Left colon (tissue), 2 donors: Measurements from ENCODE around the gene SPTA1. TPM values are rescaled to one million over a fixed set of nuclear protein-coding genes. Genes with fewer than 3 reads are reported as not detected.
"Not testable (repeated sequence)": the region's sequence is repeated elsewhere in the genome, so short reads cannot be mapped to it uniquely, and the experiment has no call there.

ENCODE experiments used
- ATAC-seq: fragments of 200-7000 bp; cut with Tn5 transposase; one replicate; pipeline ENCODE4 v1.9.1; 2020; ENCODE audit warnings: mild to moderate bottlenecking, moderate library complexity
- DNase-seq, 2 donors: peaks; one replicate each; pipeline ENCODE4 v3.0.0-alpha.2; 2020
- intact Hi-C, 2 donors: fragments of 100-400 bp; cut with DNase I in 1 of 2; cut with micrococcal nuclease in 1 of 2; formaldehyde crosslinking; loops; one replicate each; pipeline versions ENCODE4 v1.11.2 to v1.14.0; 2022; cut with DNase I, micrococcal nuclease
- long read RNA-seq: library from polyadenylated mRNA; unstranded; transcript quantifications from one replicate; pipeline ENCODE4 v2.0.0, GENCODE V29; 2021
- total RNA-seq, 2 donors: library from RNA; stranded (reverse); fragmentation: NEBNext Ultra II Directional; extraction: Animal tissue kit (Norgen Biotek cat#: 25700); gene quantifications; one replicate each; pipeline ENCODE4 v1.2.1, GENCODE V29; 2021
- donor health status: DM: no; HTN: no; CAD: no.
- donor health status: DM: yes; HTN: yes; CAD: no.

The SPTA1 gene
- not detected for total RNA-seq
- long read RNA-seq: 0 reads

- ATAC-seq: no peak
- DNase-seq: no peak
- intact Hi-C loops: no loop called here
Measured at GRCh38 chr1:158686111-158687009, at the start of gene SPTA1. Gene SPTA1, minus strand, starts transcription at chr1:158686715. Its CDS starts 198 bp downstream, at chr1:158686517.

- DNase-seq (no peak), ATAC-seq (no peak)
- intact Hi-C loops: no loop called here
Measured at GRCh38 chr1:158735848-158736247, 49.3 kb upstream of the SPTA1 start.

- intact Hi-C loops: no loop called here
- no peak for ATAC-seq
Measured at GRCh38 chr1:158732524-158732923, 46.0 kb upstream of the SPTA1 start.

GRCh38 chr1:158731707-158732106 lies 45.2 kb upstream of the SPTA1 start:
- ATAC-seq (no peak), DNase-seq (no peak)
- intact Hi-C loops: no loop called here

More at GRCh38 chr1:158732524-158732923, 46.0 kb upstream of the SPTA1 start:
- DNase-seq: no peak

- DNase-seq (no peak), ATAC-seq (no peak)
- intact Hi-C loops: no loop called here
Measured at GRCh38 chr1:158730453-158730852, 43.9 kb upstream of the SPTA1 start.

- intact Hi-C loops: no loop called here
- no peak for DNase-seq
- no peak for ATAC-seq
Measured at GRCh38 chr1:158728510-158729225, 42.2 kb upstream of the SPTA1 start.

GRCh38 chr1:158724442-158724841 lies 37.9 kb upstream of the SPTA1 start:
- intact Hi-C loops: no loop called here
- DNase-seq (no peak), ATAC-seq (no peak)

GRCh38 chr1:158720620-158721019 lies 34.1 kb upstream of the SPTA1 start, which contains the start of gene OR6K3:
Gene OR6K3, minus strand, starts transcription at chr1:158720720. Its CDS starts 2,605 bp downstream, at chr1:158718115.
- DNase-seq (no peak), ATAC-seq (no peak)
- intact Hi-C loops: no loop called here

- ATAC-seq (no peak), DNase-seq (no peak)
- intact Hi-C loops: no loop called here
Measured at GRCh38 chr1:158719664-158720063, 33.1 kb upstream of the SPTA1 start.

GRCh38 chr1:158717344-158717743 lies 30.8 kb upstream of the SPTA1 start:
- no peak for ATAC-seq
- intact Hi-C loops: no loop called here
- DNase-seq: no peak

GRCh38 chr1:158716335-158716734 lies 29.8 kb upstream of the SPTA1 start:
- ATAC-seq (no peak), DNase-seq (no peak)
- intact Hi-C loops: no loop called here

GRCh38 chr1:158714754-158715153 lies 28.2 kb upstream of the SPTA1 start:
- intact Hi-C loops: no loop called here
- DNase-seq: no peak
- no peak for ATAC-seq

- intact Hi-C loops: no loop called here
- no peak for DNase-seq
- ATAC-seq: no peak
Measured at GRCh38 chr1:158711098-158711497, 24.6 kb upstream of the SPTA1 start.

- intact Hi-C loops: no loop called here
- ATAC-seq: no peak
- DNase-seq: no peak
Measured at GRCh38 chr1:158706096-158706495, 19.6 kb upstream of the SPTA1 start.

- intact Hi-C loops: no loop called here
- no peak for DNase-seq
- ATAC-seq: no peak
Measured at GRCh38 chr1:158700552-158700951, 14.0 kb upstream of the SPTA1 start, which contains the start of gene OR6K2. Gene OR6K2, minus strand, starts transcription at chr1:158700652. Its CDS starts 0 bp downstream, at chr1:158700652.

- ATAC-seq (no peak), DNase-seq (no peak)
- intact Hi-C loops: no loop called here
Measured at GRCh38 chr1:158694596-158694995, 8.1 kb upstream of the SPTA1 start.

GRCh38 chr1:158692356-158692755 lies 5.8 kb upstream of the SPTA1 start:
- intact Hi-C loops: no loop called here
- no peak for DNase-seq
- no peak for ATAC-seq

- no peak for ATAC-seq
- intact Hi-C loops: no loop called here
- no peak for DNase-seq
Measured at GRCh38 chr1:158691907-158692306, 5.4 kb upstream of the SPTA1 start.

- intact Hi-C loops, ATAC-seq: not testable (repeated sequence)
Measured at GRCh38 chr1:158691149-158691548, 4.6 kb upstream of the SPTA1 start.

GRCh38 chr1:158689875-158690274 lies 3.4 kb upstream of the SPTA1 start:
- ATAC-seq (no peak), DNase-seq (no peak)
- intact Hi-C loops: no loop called here

More at GRCh38 chr1:158691149-158691548, 4.6 kb upstream of the SPTA1 start:
- DNase-seq: not testable (repeated sequence)
